ENCODE measurements around the gene MYO18B.

MYO18B gene

DNA sequence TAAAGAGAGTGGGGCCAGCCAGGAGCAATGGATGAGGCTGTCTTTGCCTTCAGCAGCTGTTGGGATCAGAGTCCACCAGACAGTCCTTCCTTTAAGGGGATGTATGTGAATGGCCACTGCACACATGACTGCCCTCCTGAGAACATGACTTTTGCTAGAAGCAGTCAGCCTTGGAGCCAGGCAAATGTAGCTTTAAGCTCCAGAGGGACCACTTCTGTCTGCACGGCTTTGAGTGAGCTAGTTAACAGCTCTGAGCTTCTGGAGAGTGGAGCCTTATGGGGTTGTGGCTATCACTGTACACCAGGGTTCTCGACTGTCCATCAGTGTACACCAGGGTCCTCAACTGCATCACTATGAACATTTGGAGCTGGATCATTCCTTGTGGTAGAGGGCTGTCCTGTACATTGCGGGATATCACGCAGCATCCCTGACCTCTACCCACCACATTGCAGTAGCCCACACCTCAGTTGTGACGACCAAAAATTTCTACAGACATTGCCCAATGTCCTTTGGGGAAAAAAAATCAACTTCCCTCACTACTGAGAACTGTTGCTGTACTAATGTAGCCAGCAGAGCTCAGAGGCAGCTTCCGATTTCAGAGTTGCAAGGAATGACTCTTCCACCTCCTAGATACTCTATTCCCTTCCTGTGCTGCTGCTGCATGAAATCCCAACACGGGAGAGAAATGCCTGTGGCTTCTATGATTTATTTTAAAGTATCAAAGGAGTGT lies 169.4 kb downstream of the MYO18B start:
- no peak overlapping the region for H3K4me3 ChIP-seq (ENCODE audit: low read length)
- H3K79me2 ChIP-seq (ENCODE audit: low read length) = no peaks in the 10 kb centered on the region
- TF ChIP-seq EZH2phosphoT487 (IDR thresholded peaks at IDR 0.05; ENCODE audit: low read depth) (no peak), CTCF (IDR thresholded peaks at IDR 0.05; ENCODE audit: low read depth, low read length) (no peak)
- no peaks in the 10 kb centered on the region for H3K27me3 ChIP-seq (ENCODE audit: low read depth, low read length)
- H4K20me1 ChIP-seq (ENCODE audit: insufficient read depth, low read length) = no peaks in the 10 kb centered on the region
- H3K27ac ChIP-seq (ENCODE audit: low read length) = no peak overlapping the region
- H2AFZ ChIP-seq (ENCODE audit: low read depth, low read length) = no peak overlapping the region
- no peak overlapping the region for H3K4me2 ChIP-seq (ENCODE audit: low read length)
- H3K36me3 ChIP-seq (replicated peaks; ENCODE audit: low read depth, low read length) = peaks cover 56% of the 10 kb centered on the region
- no peaks in the 10 kb centered on the region; the same call in 1 of the 2 replicates for H3K9me3 ChIP-seq (ENCODE audit: insufficient read depth, low read length)
- no peaks in the 10 kb centered on the region for H3K4me1 ChIP-seq (ENCODE audit: low read length)
- no peak overlapping the region for H3K9ac ChIP-seq (ENCODE audit: low read length)

GRCh38 chr22:25919452-25919851 lies 177.5 kb downstream of the MYO18B start:
- H3K27me3 ChIP-seq (ENCODE audit: low read depth, low read length) = no peaks in the 10 kb centered on the region
- H2AFZ ChIP-seq (ENCODE audit: low read depth, low read length) = no peak overlapping the region
- TF ChIP-seq CTCF (IDR thresholded peaks at IDR 0.05; ENCODE audit: low read depth, low read length) = no peak
- no peak for TF ChIP-seq EZH2phosphoT487 (IDR thresholded peaks at IDR 0.05; ENCODE audit: low read depth)

GRCh38 chr22:25922141-25922540 lies 180.2 kb downstream of the MYO18B start:
- no peak overlapping the region for H3K4me2 ChIP-seq (ENCODE audit: low read length)
- H3K27me3 ChIP-seq (ENCODE audit: low read depth, low read length) = no peaks in the 10 kb centered on the region
- H3K4me3 ChIP-seq (ENCODE audit: low read length) = no peak overlapping the region

More at GRCh38 chr22:25919452-25919851, 177.5 kb downstream of the MYO18B start:
- no peak overlapping the region for H3K4me3 ChIP-seq (ENCODE audit: low read length)
- H3K4me1 ChIP-seq (ENCODE audit: low read length) = no peaks in the 10 kb centered on the region
- H3K36me3 ChIP-seq (replicated peaks; ENCODE audit: low read depth, low read length) = peaks cover 68% of the 10 kb centered on the region
- no peaks in the 10 kb centered on the region for H3K79me2 ChIP-seq (ENCODE audit: low read length)
- H3K4me2 ChIP-seq (ENCODE audit: low read length) = no peak overlapping the region
- H3K9ac ChIP-seq (ENCODE audit: low read length) = no peak overlapping the region
- H4K20me1 ChIP-seq (ENCODE audit: insufficient read depth, low read length) = no peaks in the 10 kb centered on the region
- no peaks in the 10 kb centered on the region for H3K9me3 ChIP-seq (ENCODE audit: insufficient read depth, low read length)
- no peak overlapping the region for H3K27ac ChIP-seq (ENCODE audit: low read length)

DNA sequence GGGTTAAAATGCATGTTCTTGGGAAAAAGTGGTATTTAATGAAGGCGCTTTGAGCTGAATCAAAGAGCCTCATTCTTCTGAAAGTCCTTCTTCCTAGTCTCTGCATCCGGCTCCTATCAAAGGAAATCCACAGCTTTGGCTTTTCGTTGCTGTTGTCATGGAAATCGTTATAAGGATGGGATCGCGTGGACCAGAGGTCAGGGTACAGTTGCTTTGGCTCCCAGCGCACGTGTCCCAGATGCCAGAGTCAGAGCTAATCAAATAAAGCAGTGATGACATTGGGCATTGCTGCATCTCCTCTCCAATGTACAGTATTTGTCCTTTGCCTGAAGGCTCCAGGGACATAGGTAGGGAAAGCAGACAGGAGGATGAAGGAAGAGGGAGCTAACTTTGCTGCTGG lies 181.9 kb downstream of the MYO18B start:
- Histone ChIP-seq H3K4me2 (ENCODE audit: low read length) (no peak overlapping the region), H3K4me1 (ENCODE audit: low read length) (no peaks in the 10 kb centered on the region), H3K9me3 (ENCODE audit: insufficient read depth, low read length) (no peaks in the 10 kb centered on the region), H3K4me3 (ENCODE audit: low read length) (no peak overlapping the region), H4K20me1 (ENCODE audit: insufficient read depth, low read length) (no peaks in the 10 kb centered on the region), H3K36me3 (replicated peaks; ENCODE audit: low read depth, low read length) (peaks cover 62% of the 10 kb centered on the region), H3K27ac (ENCODE audit: low read length) (no peak overlapping the region), H3K27me3 (ENCODE audit: low read depth, low read length) (no peaks in the 10 kb centered on the region), H3K9ac (ENCODE audit: low read length) (no peak overlapping the region), H3K79me2 (ENCODE audit: low read length) (no peaks in the 10 kb centered on the region), H2AFZ (ENCODE audit: low read depth, low read length) (no peak overlapping the region)
- TF ChIP-seq CTCF (IDR thresholded peaks at IDR 0.05; ENCODE audit: low read depth, low read length) (no peak), EZH2phosphoT487 (IDR thresholded peaks at IDR 0.05; ENCODE audit: low read depth) (no peak)

More at GRCh38 chr22:25922141-25922540, 180.2 kb downstream of the MYO18B start:
- H3K4me1 ChIP-seq (ENCODE audit: low read length) = no peaks in the 10 kb centered on the region
- no peak overlapping the region for H2AFZ ChIP-seq (ENCODE audit: low read depth, low read length)
- no peaks in the 10 kb centered on the region for H4K20me1 ChIP-seq (ENCODE audit: insufficient read depth, low read length)
- H3K27ac ChIP-seq (ENCODE audit: low read length) = no peak overlapping the region
- H3K9me3 ChIP-seq (ENCODE audit: insufficient read depth, low read length) = no peaks in the 10 kb centered on the region
- no peaks in the 10 kb centered on the region for H3K79me2 ChIP-seq (ENCODE audit: low read length)
- no peak overlapping the region for H3K9ac ChIP-seq (ENCODE audit: low read length)
- peaks cover 64% of the 10 kb centered on the region for H3K36me3 ChIP-seq (replicated peaks; ENCODE audit: low read depth, low read length)
- TF ChIP-seq CTCF (IDR thresholded peaks at IDR 0.05; ENCODE audit: low read depth, low read length) = no peak
- no peak for TF ChIP-seq EZH2phosphoT487 (IDR thresholded peaks at IDR 0.05; ENCODE audit: low read depth)
